ENCODE data around the gene DCC.

The DCC gene

GRCh38 chr18:52605345-52605744 lies 265.3 kb downstream of the DCC start:
- TF ChIP-seq POLR2AphosphoS5 (IDR thresholded peaks at IDR 0.05; ENCODE audit: borderline replicate concordance, low read depth, low read length) (no peak), FOXP2 (optimal IDR thresholded peaks at IDR 0.05; ENCODE audit: control extremely low read depth, extremely low read length, insufficient read depth) (no peak), EZH2 (IDR thresholded peaks at IDR 0.05) (no peak)
- Histone ChIP-seq H3K9me3 (ENCODE audit: low read depth, low read length) (no peaks in the 10 kb centered on the region), H3K27ac (no peak overlapping the region), H3K4me3 (no peak overlapping the region), H3K36me3 (ENCODE audit: insufficient read depth, low read length) (no peaks in the 10 kb centered on the region), H3K9ac (ENCODE audit: insufficient read length) (no peak overlapping the region)
- no peak for DNase-seq (ENCODE audit: low read depth, low spot score)

- no peak overlapping the region for H3K4me3 ChIP-seq
- no peak overlapping the region for H3K9ac ChIP-seq (ENCODE audit: insufficient read length)
- DNase-seq (ENCODE audit: low read depth, low spot score), result no peak
- TF ChIP-seq POLR2AphosphoS5 (IDR thresholded peaks at IDR 0.05; ENCODE audit: borderline replicate concordance, low read depth, low read length) (no peak), EZH2 (IDR thresholded peaks at IDR 0.05) (no peak), FOXP2 (optimal IDR thresholded peaks at IDR 0.05; ENCODE audit: control extremely low read depth, extremely low read length, insufficient read depth) (no peak)
- H3K9me3 ChIP-seq (ENCODE audit: low read depth, low read length), result no peaks in the 10 kb centered on the region
- no peak overlapping the region for H3K27ac ChIP-seq
- no peaks in the 10 kb centered on the region for H3K36me3 ChIP-seq (ENCODE audit: insufficient read depth, low read length)
Measured at GRCh38 chr18:52607985-52608384, 268.0 kb downstream of the DCC start.

DNA sequence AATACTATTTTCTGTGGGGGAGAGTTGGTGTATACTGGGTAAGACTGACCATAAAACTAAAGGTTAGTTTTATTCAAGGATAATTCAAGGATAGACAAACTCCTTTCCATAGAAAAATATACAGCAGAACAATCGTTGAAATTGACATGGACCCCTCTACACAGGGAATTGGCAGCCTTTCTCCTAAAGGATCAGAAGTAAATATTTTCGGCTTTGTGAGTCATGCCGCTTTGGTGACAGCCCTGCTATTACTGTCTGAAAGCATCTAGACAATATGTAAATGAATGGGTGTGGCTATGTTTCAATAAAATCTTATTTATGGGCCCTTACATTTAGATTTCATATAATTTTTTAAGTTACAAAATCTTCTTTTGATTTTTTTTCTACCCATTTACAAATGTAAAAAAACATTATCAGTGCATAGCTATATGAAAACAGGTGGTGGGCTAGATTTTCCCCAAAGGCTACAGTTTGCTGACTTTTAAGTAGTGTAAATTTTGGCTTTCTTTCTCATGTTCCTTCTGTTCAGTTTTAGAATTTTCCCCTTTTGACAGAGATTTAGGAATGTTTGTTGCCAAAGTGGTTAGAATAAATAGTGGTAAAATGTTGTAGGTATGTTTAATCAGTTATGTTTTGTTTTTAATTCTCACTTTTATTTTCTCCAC lies 270.6 kb downstream of the DCC start:
- H3K4me3 ChIP-seq, result no peak overlapping the region
- no peak overlapping the region for H3K9ac ChIP-seq (ENCODE audit: insufficient read length)
- no peaks in the 10 kb centered on the region for H3K36me3 ChIP-seq (ENCODE audit: insufficient read depth, low read length)
- TF ChIP-seq EZH2 (IDR thresholded peaks at IDR 0.05), result no peak
- no peak for TF ChIP-seq POLR2AphosphoS5 (IDR thresholded peaks at IDR 0.05; ENCODE audit: borderline replicate concordance, low read depth, low read length)
- TF ChIP-seq FOXP2 (optimal IDR thresholded peaks at IDR 0.05; ENCODE audit: control extremely low read depth, extremely low read length, insufficient read depth), result no peak
- no peak for DNase-seq (ENCODE audit: low read depth, low spot score)
- no peaks in the 10 kb centered on the region for H3K9me3 ChIP-seq (ENCODE audit: low read depth, low read length)
- H3K27ac ChIP-seq, result no peak overlapping the region

DNA sequence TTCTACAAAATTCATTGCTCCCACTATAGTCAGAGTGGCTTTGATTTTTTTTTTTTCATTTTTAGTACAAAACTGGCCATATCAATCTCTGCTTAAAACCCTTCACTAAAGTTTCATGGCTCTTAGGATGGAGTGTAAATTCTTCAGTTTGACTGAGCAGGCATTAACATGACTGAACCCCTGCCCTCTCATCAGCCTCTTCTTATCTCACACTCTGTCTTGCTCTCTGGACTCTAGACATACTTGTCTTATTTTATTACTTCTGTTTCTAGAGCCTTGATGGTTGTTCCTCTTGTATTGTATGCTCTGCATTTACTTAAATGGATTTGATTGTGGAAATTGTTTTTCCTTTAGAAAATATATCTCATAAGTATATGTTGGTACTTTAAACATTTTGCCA lies 272.4 kb downstream of the DCC start:
- Histone ChIP-seq H3K9me3 (ENCODE audit: low read depth, low read length) (no peaks in the 10 kb centered on the region), H3K27ac (no peak overlapping the region), H3K36me3 (ENCODE audit: insufficient read depth, low read length) (no peaks in the 10 kb centered on the region), H3K9ac (ENCODE audit: insufficient read length) (no peak overlapping the region), H3K4me3 (no peak overlapping the region)
- DNase-seq (ENCODE audit: low read depth, low spot score), result no peak
- TF ChIP-seq POLR2AphosphoS5 (IDR thresholded peaks at IDR 0.05; ENCODE audit: borderline replicate concordance, low read depth, low read length) (no peak), EZH2 (IDR thresholded peaks at IDR 0.05) (no peak), FOXP2 (optimal IDR thresholded peaks at IDR 0.05; ENCODE audit: control extremely low read depth, extremely low read length, insufficient read depth) (no peak)

- no peak overlapping the region for H3K9ac ChIP-seq (ENCODE audit: insufficient read length)
- no peak overlapping the region for H3K27ac ChIP-seq
- H3K36me3 ChIP-seq (ENCODE audit: insufficient read depth, low read length), result no peaks in the 10 kb centered on the region
- no peak for DNase-seq (ENCODE audit: low read depth, low spot score)
- H3K9me3 ChIP-seq (ENCODE audit: low read depth, low read length), result no peaks in the 10 kb centered on the region
- TF ChIP-seq EZH2 (IDR thresholded peaks at IDR 0.05), result no peak
- TF ChIP-seq POLR2AphosphoS5 (IDR thresholded peaks at IDR 0.05; ENCODE audit: borderline replicate concordance, low read depth, low read length), result no peak
- no peak overlapping the region for H3K4me3 ChIP-seq
Measured at GRCh38 chr18:52615321-52615720, 275.3 kb downstream of the DCC start.

DNA sequence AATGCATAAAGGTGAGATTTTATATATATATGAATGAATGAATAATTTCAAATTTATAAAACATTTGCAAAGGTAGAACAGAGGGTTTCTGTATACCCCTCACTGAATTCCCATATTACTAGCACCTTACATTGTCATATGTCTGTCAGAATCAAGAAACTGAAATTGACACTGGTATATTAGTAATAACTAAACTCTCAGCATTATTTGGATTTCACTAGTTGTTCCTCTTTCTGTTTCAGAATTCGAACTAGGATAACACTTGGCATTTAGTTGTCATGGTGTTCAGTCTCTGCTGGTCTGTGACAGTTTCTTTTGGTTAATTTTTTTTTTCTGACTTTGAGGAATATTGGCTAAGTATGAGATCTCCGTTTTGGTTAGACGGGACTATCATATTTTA lies 275.9 kb downstream of the DCC start:
- no peak overlapping the region for H3K4me3 ChIP-seq
- DNase-seq (ENCODE audit: low read depth, low spot score), result no peak
- no peak overlapping the region for H3K27ac ChIP-seq
- no peaks in the 10 kb centered on the region for H3K36me3 ChIP-seq (ENCODE audit: insufficient read depth, low read length)
- H3K9me3 ChIP-seq (ENCODE audit: low read depth, low read length), result no peaks in the 10 kb centered on the region
- no peak overlapping the region for H3K9ac ChIP-seq (ENCODE audit: insufficient read length)
- TF ChIP-seq EZH2 (IDR thresholded peaks at IDR 0.05) (no peak), POLR2AphosphoS5 (IDR thresholded peaks at IDR 0.05; ENCODE audit: borderline replicate concordance, low read depth, low read length) (no peak), FOXP2 (optimal IDR thresholded peaks at IDR 0.05; ENCODE audit: control extremely low read depth, extremely low read length, insufficient read depth) (no peak)

DNA sequence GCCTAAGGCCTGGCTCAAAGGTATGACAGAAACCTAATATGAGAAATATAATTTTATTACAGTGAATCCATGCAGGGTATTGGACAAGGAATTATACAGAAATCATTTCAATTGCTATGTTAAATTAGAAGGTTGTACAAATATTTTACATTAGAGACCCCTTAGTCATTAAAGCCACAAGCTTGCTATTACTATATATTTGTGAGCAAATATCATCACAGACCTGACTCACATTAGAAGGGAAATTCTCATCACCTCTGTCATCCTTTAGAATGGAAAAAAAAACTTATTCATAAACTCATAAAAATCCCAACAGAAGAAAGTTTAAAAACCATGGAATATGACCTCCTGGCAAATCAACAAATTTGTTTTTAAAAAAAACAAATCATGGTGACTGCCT lies 277.9 kb downstream of the DCC start:
- no peaks in the 10 kb centered on the region for H3K9me3 ChIP-seq (ENCODE audit: low read depth, low read length)
- no peak overlapping the region for H3K4me3 ChIP-seq
- no peak overlapping the region for H3K27ac ChIP-seq
- H3K36me3 ChIP-seq (ENCODE audit: insufficient read depth, low read length), result no peaks in the 10 kb centered on the region
- TF ChIP-seq POLR2AphosphoS5 (IDR thresholded peaks at IDR 0.05; ENCODE audit: borderline replicate concordance, low read depth, low read length), result no peak
- no peak for TF ChIP-seq FOXP2 (optimal IDR thresholded peaks at IDR 0.05; ENCODE audit: control extremely low read depth, extremely low read length, insufficient read depth)
- TF ChIP-seq EZH2 (IDR thresholded peaks at IDR 0.05), result no peak
- H3K9ac ChIP-seq (ENCODE audit: insufficient read length), result no peak overlapping the region
- no peak for DNase-seq (ENCODE audit: low read depth, low spot score)

DNA sequence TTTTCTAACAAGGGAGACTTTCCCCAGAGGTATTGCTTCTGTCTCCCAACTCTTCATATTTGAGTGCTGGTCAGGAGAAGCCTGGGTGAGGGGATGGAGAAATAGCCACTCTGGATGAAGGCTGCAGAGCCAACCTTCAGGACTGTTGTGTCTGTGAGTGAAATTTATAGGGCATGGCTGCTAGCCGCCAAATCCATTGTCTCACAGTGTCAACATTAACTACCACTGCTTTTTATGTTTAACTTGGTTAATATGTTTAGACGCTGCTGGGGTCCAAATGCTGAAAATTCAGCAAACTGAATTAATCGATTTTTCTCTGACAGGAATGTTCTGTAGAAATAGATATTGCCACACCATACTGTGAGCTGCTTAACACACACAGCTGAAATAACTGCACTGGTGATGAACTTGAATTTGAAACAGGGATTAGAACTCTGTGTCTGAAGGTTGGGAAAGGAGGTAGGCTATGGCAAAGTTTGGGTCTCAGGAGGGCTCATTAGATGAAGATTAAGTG lies 281.0 kb downstream of the DCC start:
- Histone ChIP-seq H3K27ac (no peak overlapping the region), H3K9me3 (ENCODE audit: low read depth, low read length) (no peaks in the 10 kb centered on the region), H3K9ac (ENCODE audit: insufficient read length) (no peak overlapping the region), H3K4me3 (no peak overlapping the region), H3K36me3 (ENCODE audit: insufficient read depth, low read length) (no peaks in the 10 kb centered on the region)
- no peak for TF ChIP-seq FOXP2 (optimal IDR thresholded peaks at IDR 0.05; ENCODE audit: control extremely low read depth, extremely low read length, insufficient read depth)
- no peak for TF ChIP-seq POLR2AphosphoS5 (IDR thresholded peaks at IDR 0.05; ENCODE audit: borderline replicate concordance, low read depth, low read length)
- TF ChIP-seq EZH2 (IDR thresholded peaks at IDR 0.05), result no peak
- no peak for DNase-seq (ENCODE audit: low read depth, low spot score)

DNA sequence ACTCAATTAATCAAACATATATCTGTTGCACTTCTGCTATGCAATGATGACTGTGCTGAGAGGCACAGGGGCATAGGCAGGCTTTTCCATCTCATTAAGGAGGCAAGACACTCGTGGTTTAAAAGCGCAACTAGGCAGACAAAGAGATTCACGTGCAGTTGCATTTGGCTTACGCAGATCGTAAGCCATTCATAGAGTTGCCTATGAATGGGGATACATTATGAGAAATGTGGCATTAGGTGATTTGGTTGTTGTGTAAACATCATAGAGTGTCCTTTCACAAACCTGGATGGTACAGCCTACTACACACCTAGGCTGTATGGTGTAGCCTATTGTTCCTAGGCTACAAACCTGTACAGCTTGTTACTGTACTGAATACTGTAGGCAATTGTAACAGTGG lies 284.7 kb downstream of the DCC start:
- TF ChIP-seq FOXP2 (optimal IDR thresholded peaks at IDR 0.05; ENCODE audit: control extremely low read depth, extremely low read length, insufficient read depth), result no peak
- TF ChIP-seq EZH2 (IDR thresholded peaks at IDR 0.05), result no peak
- no peak for TF ChIP-seq POLR2AphosphoS5 (IDR thresholded peaks at IDR 0.05; ENCODE audit: borderline replicate concordance, low read depth, low read length)
- no peak overlapping the region for H3K4me3 ChIP-seq

More for the DNA sequence above, 284.7 kb downstream of the DCC start:
- no peaks in the 10 kb centered on the region for H3K9me3 ChIP-seq (ENCODE audit: low read depth, low read length)
- no peaks in the 10 kb centered on the region for H3K36me3 ChIP-seq (ENCODE audit: insufficient read depth, low read length)
- no peak for DNase-seq (ENCODE audit: low read depth, low spot score)
- no peak overlapping the region for H3K9ac ChIP-seq (ENCODE audit: insufficient read length)
- H3K27ac ChIP-seq, result no peak overlapping the region

Data from SK-N-MC (cell line).